ENCODE data around the gene TMEM97. TPM values are rescaled to one million over a fixed set of nuclear protein-coding genes. Genes with fewer than 3 reads are reported as not detected.

The TMEM97 gene
- total and polyA plus RNA-seq, 9 of the 15 experiments (the other 6 are each of a cell fraction or from before 2014, with no cell fraction given) = 34.6 to 121 (median 76.0) TPM

DNA sequence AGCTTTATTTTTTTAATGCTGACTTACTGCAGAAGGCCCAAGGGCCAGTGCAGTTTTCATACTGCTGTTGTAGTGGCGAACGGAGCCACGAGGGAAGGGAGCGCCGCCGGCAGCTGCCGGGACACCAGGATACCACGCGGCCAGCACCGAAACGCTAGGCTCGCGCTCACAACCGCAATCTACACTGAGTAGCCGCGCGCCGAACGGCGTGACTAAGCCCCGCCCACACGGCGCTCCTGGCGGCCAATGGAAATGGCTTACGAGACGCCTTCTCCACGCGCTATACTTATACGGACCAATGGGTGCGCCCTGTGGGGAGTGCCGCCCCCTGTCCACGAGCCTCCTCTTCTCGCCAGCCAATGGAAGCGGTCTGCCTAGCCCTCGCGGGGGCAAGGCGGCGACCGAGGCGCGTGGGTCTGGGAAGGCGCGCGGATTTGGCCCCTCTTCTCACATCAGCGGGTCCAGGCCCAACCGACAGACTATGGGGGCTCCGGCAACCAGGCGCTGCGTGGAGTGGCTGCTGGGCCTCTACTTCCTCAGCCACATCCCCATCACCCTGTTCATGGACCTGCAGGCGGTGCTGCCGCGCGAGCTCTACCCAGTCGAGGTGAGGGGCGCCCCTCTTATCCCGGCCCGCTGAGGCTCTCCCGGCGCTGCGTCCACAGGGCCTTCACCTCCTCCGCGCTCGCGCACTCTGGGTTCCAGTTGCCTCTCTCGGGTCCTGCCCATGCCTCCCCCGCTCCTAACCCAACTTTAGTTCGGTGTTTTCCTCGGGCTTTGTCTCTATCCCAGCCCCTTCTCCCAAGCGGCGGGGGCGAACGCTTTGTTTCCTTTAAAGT is at the start of gene TMEM97 (continued):
- TF ChIP-seq PATZ1 (CRISPR knock-in tag; IDR thresholded peaks at IDR 0.05; ENCODE audit: borderline replicate concordance) (no peak), NCOA6 (IDR thresholded peaks at IDR 0.05) (no peak), NFATC3 (IDR thresholded peaks at IDR 0.05) (peak; percentile 96), YBX1 (IDR thresholded peaks at IDR 0.05) (no peak), MTA1 (IDR thresholded peaks at IDR 0.05; ENCODE audit: borderline replicate concordance) (peak; percentile 75; the same call in 1 of the 2 replicates), ZBTB7A (IDR thresholded peaks at IDR 0.05; ENCODE audit: borderline replicate concordance, control insufficient read depth, low read depth, low read length) (0 out of 2 replicates have a peak, but pooled peaks have one; percentile 57), PURB (CRISPR knock-in tag; IDR thresholded peaks at IDR 0.05; ENCODE audit: low read depth) (no peak), RFX1 (IDR thresholded peaks at IDR 0.05) (no peak), CREB1 (IDR thresholded peaks at IDR 0.05) (peak; percentile 88), CREB1 (CRISPR knock-in tag; IDR thresholded peaks at IDR 0.05) (peak; percentile 83), ZNF134 (CRISPR knock-in tag; conservative IDR thresholded peaks at IDR 0.05) (no peak), CTBP1 (IDR thresholded peaks at IDR 0.05; ENCODE audit: borderline replicate concordance) (peak; percentile 95), ZNF41 (CRISPR knock-in tag; conservative IDR thresholded peaks at IDR 0.05) (no peak), NRF1 (conservative IDR thresholded peaks at IDR 0.05 in 1 of 2, IDR thresholded peaks at IDR 0.05 in 1 of 2) (peak; percentile 70 to 73), SREBF2 (CRISPR knock-in tag; IDR thresholded peaks at IDR 0.05) (0 out of 2 replicates have a peak, but pooled peaks have one; percentile 76), RAD51 (IDR thresholded peaks at IDR 0.05; ENCODE audit: borderline replicate concordance, low read depth) (peak; percentile 11; the same call in 1 of the 2 replicates), ZNF24 (IDR thresholded peaks at IDR 0.05) (0 out of 2 replicates have a peak, but pooled peaks have one; percentile 35), ZNF518B (CRISPR knock-in tag; IDR thresholded peaks at IDR 0.05) (no peak)
- TF ChIP-seq, protein P1, sequence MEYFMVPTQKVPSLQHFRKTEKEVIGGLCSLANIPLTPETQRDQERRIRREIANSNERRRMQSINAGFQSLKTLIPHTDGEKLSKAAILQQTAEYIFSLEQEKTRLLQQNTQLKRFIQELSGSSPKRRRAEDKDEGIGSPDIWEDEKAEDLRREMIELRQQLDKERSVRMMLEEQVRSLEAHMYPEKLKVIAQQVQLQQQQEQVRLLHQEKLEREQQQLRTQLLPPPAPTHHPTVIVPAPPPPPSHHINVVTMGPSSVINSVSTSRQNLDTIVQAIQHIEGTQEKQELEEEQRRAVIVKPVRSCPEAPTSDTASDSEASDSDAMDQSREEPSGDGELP (CRISPR knock-in tag; IDR thresholded peaks at IDR 0.05; ENCODE audit: borderline replicate concordance) = peak; percentile 55; the same call in 1 of the 2 replicates

Data from K562 (cell line).